Measurements from ENCODE around the gene TM4SF20. TPM values are rescaled to one million over a fixed set of nuclear protein-coding genes. Genes with fewer than 3 reads are reported as not detected.

The TM4SF20 gene
- polyA plus RNA-seq, 1 donor (not counting 4 experiments of a cell fraction or from before 2014, with no cell fraction given), result not detected

DNA sequence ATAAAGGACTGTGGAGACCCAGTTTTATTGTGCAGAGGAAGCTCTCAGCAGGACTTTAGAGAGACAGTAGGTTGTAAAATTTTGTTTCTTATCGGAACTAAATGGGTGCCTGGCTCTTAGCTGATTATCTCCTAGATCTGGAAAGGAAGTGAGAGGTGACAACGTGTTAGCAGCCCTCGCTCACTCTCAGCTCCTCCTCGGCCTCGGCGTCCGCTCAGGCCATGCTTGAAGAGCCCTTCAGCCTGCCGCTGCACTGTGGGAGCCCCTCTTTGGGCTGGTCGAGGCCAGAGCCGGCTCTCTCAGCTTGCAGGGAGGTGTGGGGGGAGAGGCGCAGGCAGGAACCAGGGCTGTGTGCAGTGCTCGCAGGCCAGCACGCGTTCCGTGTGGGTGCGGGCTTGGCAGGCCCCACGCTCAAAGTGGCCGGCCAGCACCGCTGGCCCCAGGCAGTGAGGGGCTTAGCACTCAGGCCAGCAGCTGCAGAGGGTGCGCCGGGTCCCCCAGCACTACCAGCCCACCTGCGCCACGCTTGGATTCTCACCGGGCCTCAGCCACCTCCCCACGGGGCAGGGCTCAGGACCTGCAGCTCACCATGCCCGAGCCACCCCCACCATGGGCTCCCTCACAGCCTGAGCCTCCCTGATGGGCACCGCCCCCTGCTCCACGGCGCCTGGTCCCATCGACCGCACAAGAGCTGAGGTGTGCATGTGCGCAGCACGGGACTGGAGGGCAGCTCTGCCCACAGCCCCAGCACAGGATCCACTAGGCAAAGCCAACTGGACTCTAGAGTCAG is 58.6 kb downstream of the TM4SF20 start:
- TF ChIP-seq, protein P1, sequence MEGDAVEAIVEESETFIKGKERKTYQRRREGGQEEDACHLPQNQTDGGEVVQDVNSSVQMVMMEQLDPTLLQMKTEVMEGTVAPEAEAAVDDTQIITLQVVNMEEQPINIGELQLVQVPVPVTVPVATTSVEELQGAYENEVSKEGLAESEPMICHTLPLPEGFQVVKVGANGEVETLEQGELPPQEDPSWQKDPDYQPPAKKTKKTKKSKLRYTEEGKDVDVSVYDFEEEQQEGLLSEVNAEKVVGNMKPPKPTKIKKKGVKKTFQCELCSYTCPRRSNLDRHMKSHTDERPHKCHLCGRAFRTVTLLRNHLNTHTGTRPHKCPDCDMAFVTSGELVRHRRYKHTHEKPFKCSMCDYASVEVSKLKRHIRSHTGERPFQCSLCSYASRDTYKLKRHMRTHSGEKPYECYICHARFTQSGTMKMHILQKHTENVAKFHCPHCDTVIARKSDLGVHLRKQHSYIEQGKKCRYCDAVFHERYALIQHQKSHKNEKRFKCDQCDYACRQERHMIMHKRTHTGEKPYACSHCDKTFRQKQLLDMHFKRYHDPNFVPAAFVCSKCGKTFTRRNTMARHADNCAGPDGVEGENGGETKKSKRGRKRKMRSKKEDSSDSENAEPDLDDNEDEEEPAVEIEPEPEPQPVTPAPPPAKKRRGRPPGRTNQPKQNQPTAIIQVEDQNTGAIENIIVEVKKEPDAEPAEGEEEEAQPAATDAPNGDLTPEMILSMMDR (optimal IDR thresholded peaks at IDR 0.05 in 1 of 3, IDR thresholded peaks at IDR 0.05 in 1 of 3, conservative IDR thresholded peaks at IDR 0.05 in 1 of 3; ENCODE audit: extremely low read depth in 1 of 3, insufficient read depth in 2 of 3, low read length in 3 of 3), result no peak
- no peak for TF ChIP-seq EZH2 (IDR thresholded peaks at IDR 0.05; ENCODE audit: low read length)
- Histone ChIP-seq H3K27me3 (ENCODE audit: control insufficient read depth, extremely low read depth, insufficient read depth, low read length) (no peaks in the 10 kb centered on the region), H3K9ac (ENCODE audit: control insufficient read depth, extremely low read depth, insufficient read depth, low read length) (no peak overlapping the region), H2AFZ (ENCODE audit: control insufficient read depth, low read length) (no peak overlapping the region), H3K4me3 (ENCODE audit: control insufficient read depth in 2 of 3, extremely low read depth in 1 of 3, insufficient read depth in 2 of 3, low read depth in 1 of 3, low read length in 3 of 3) (no peak overlapping the region), H3K9me3 (ENCODE audit: control insufficient read depth, low read depth, low read length) (no peaks in the 10 kb centered on the region), H3K36me3 (ENCODE audit: control insufficient read depth in 2 of 2, extremely low read depth in 1 of 2, insufficient read depth in 2 of 2, low read length in 2 of 2) (no peaks in the 10 kb centered on the region), H3K79me2 (ENCODE audit: control insufficient read depth, insufficient read depth, low read length) (peaks cover 4% of the 10 kb centered on the region), H3K4me1 (ENCODE audit: control insufficient read depth, extremely low read depth, insufficient read depth, low read length) (no peaks in the 10 kb centered on the region), H3K27ac (ENCODE audit: control insufficient read depth, insufficient read depth, low read length) (no peak overlapping the region), H4K20me1 (ENCODE audit: control insufficient read depth, extremely low read depth, insufficient read depth, low read length) (no peaks in the 10 kb centered on the region), H3K9me1 (ENCODE audit: control insufficient read depth, extremely low read depth, insufficient read depth, low read length) (no peaks in the 10 kb centered on the region), H3K4me2 (ENCODE audit: control insufficient read depth, extremely low read depth, insufficient read depth, low read depth, low read length) (no peak overlapping the region)
- DNase-seq (ENCODE audit: low read depth, low spot score) (no peak), FAIRE-seq (no peak)
- dilution Hi-C loops (cut with MboI; ENCODE audit: extremely low pct_ligation_motif_present, low sequenced_read_pairs), result no loop called here

DNA sequence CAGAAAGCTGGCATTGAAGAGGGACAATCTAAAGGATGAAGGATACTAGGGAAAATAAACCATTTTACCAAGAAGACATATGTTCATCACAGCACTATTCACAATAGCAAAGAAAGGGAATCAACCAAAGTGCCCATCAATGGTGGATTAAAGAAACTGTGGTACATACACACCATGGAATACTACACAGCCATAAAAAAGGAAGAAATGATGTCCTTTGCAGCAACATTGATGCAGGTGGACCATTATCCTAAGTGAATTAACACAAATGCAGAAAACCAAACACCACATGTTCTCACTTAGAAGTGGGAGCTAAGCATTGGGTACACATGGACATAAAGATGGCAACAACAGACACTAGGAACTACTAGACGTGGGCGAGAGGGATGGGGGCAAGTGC is 61.3 kb downstream of the TM4SF20 start:
- H2AFZ ChIP-seq (ENCODE audit: control insufficient read depth, low read length), result no peak overlapping the region
- H4K20me1 ChIP-seq (ENCODE audit: control insufficient read depth, extremely low read depth, insufficient read depth, low read length), result no peaks in the 10 kb centered on the region
- H3K4me3 ChIP-seq (ENCODE audit: control insufficient read depth in 2 of 3, extremely low read depth in 1 of 3, insufficient read depth in 2 of 3, low read depth in 1 of 3, low read length in 3 of 3), result no peak overlapping the region
- no peak for FAIRE-seq
- H3K27ac ChIP-seq (ENCODE audit: control insufficient read depth, insufficient read depth, low read length), result no peak overlapping the region
- no peaks in the 10 kb centered on the region for H3K79me2 ChIP-seq (ENCODE audit: control insufficient read depth, insufficient read depth, low read length)
- TF ChIP-seq, protein P1 (optimal IDR thresholded peaks at IDR 0.05 in 1 of 3, IDR thresholded peaks at IDR 0.05 in 1 of 3, conservative IDR thresholded peaks at IDR 0.05 in 1 of 3; ENCODE audit: extremely low read depth in 1 of 3, insufficient read depth in 2 of 3, low read length in 3 of 3), result no peak
- no peak for TF ChIP-seq EZH2 (IDR thresholded peaks at IDR 0.05; ENCODE audit: low read length)
- dilution Hi-C loops (cut with MboI; ENCODE audit: extremely low pct_ligation_motif_present, low sequenced_read_pairs), result no loop called here
- no peaks in the 10 kb centered on the region for H3K4me1 ChIP-seq (ENCODE audit: control insufficient read depth, extremely low read depth, insufficient read depth, low read length)
- no peaks in the 10 kb centered on the region for H3K9me1 ChIP-seq (ENCODE audit: control insufficient read depth, extremely low read depth, insufficient read depth, low read length)
- H3K4me2 ChIP-seq (ENCODE audit: control insufficient read depth, extremely low read depth, insufficient read depth, low read depth, low read length), result no peak overlapping the region
- DNase-seq (ENCODE audit: low read depth, low spot score), result no peak
- no peaks in the 10 kb centered on the region for H3K36me3 ChIP-seq (ENCODE audit: control insufficient read depth in 2 of 2, extremely low read depth in 1 of 2, insufficient read depth in 2 of 2, low read length in 2 of 2)
- H3K27me3 ChIP-seq (ENCODE audit: control insufficient read depth, extremely low read depth, insufficient read depth, low read length), result no peaks in the 10 kb centered on the region
- no peaks in the 10 kb centered on the region for H3K9me3 ChIP-seq (ENCODE audit: control insufficient read depth, low read depth, low read length)
- H3K9ac ChIP-seq (ENCODE audit: control insufficient read depth, extremely low read depth, insufficient read depth, low read length), result no peak overlapping the region

Data from keratinocyte (primary cell).